Heart right ventricle (tissue), 16 donors: ENCODE data around the gene TSPO2. TPM values are rescaled to one million over a fixed set of nuclear protein-coding genes. Genes with fewer than 3 reads are reported as not detected.
A peak's percentile ranks its signal among the peaks of the same experiment; 100 is the strongest.

ENCODE experiments used
- ATAC-seq, 8 donors: fragments of 200-7000 bp; cut with Tn5 transposase; one replicate each; pipeline ENCODE4 v1.9.1; 2020; ENCODE audit warnings: mild to moderate bottlenecking in 8 of 8, moderate library complexity in 8 of 8, moderate number of reproducible peaks in 1 of 8
- DNase-seq, 2 donors: peaks; one replicate each; pipeline ENCODE4 v3.0.0-alpha.2; 2020
- H3K27ac ChIP-seq, 10 donors: fragments of 200-600 bp; sonication (generic) in 2 of 10; one replicate each; pipeline versions ENCODE4 v1.5.0 to v1.8.0; 2020 to 2022; ENCODE audit warnings: mild to moderate bottlenecking in 3 of 10
- H3K27me3 ChIP-seq, 7 donors: fragments of 200-600 bp; one replicate each; pipeline ENCODE4 v1.8.0; 2021 to 2022; ENCODE audit warnings: mild to moderate bottlenecking in 2 of 7
- H3K36me3 ChIP-seq, 9 donors: fragments of 200-600 bp; sonication (generic) in 1 of 9; one replicate each; pipeline versions ENCODE4 v1.5.0 to v1.8.0; 2020 to 2022; ENCODE audit warnings: mild to moderate bottlenecking in 2 of 9
- H3K4me1 ChIP-seq, 9 donors: fragments of 200-600 bp; sonication (generic) in 1 of 9; one replicate each; pipeline versions ENCODE4 v1.5.0 to v1.8.0; 2020 to 2022; ENCODE audit warnings: mild to moderate bottlenecking in 4 of 9
- H3K4me3 ChIP-seq, 10 donors: fragments of 200-600 bp; sonication (generic) in 2 of 10; one replicate each; pipeline versions ENCODE4 v1.5.0 to v1.8.0; 2020 to 2022; ENCODE audit warnings: mild to moderate bottlenecking in 7 of 10, moderate library complexity in 2 of 10
- H3K9me3 ChIP-seq, 11 donors: fragments of 200-600 bp in 10 of 11; sonication (generic) in 2 of 11; one replicate each; pipeline versions ENCODE4 v1.5.0 to v1.8.0; 2013 to 2022; ENCODE audit warnings: mild to moderate bottlenecking in 2 of 11, control low read depth in 1 of 11, moderate library complexity in 1 of 11
- CTCF ChIP-seq, 9 donors: fragments of 200-600 bp; sonication (generic) in 2 of 9; IDR thresholded peaks; one replicate each; pipeline versions ENCODE4 v1.5.0 to v1.8.0; 2021 to 2022; ENCODE audit warnings: antibody characterized with exemption in 9 of 9, mild to moderate bottlenecking in 5 of 9, moderate library complexity in 1 of 9
- WGBS, 2 donors: extraction: QIAGEN DNeasy Blood & Tissue Kit; methylation state at CpG; one replicate each; pipeline ENCODE4 v1.1.7; 2013; ENCODE audit warnings: inconsistent platforms in 1 of 2; 5-methylcytosine and 5-hydroxymethylcytosine counted together
- intact Hi-C, 10 donors: fragments of 100-400 bp; cut with DNase I; formaldehyde crosslinking; loops; one replicate each; pipeline versions ENCODE4 v1.11.1 to v1.14.2; 2022
- polyA plus RNA-seq, 2 donors: library from polyadenylated mRNA; stranded (reverse); fragments of 200-250 nt; gene quantifications; one replicate each; pipeline ENCODE4 v1.2.3, GENCODE V29; 2013
- total RNA-seq, 10 donors: library from RNA; stranded (reverse); fragmentation: NEBNext Ultra II Directional in 3 of 10; extraction: Animal tissue kit (Norgen Biotek cat#: 25700) in 3 of 10; gene quantifications; one replicate each; pipeline versions ENCODE4 v1.2.1 to v1.2.4, GENCODE V29; 2021 to 2023
- donor health status: Arrhythmogenic right ventricular cardiomyopathy.
- donor health status: ischemic (EF 13 %, LVEDD 7.1; RV severe dilation, severe dysfunction).
- donor health status: healthy with polysubstance abuse.
- donor health status: DM: no; HTN: yes; CAD: no.
- donor health status: DM: no; HTN: no; CAD: no.
- donor health status: ischemic (EF 25% LVEDD 6.9; RV normal size, moderate dysfunction).
- donor health status: ischemic (EF 25% LVEDD 5.7; RV mildly dilated, moderate dysfunction).
- donor health status: healthy.
- donor health status: DM: yes; HTN: yes; CAD: no.
- donor health status: Ischemic cardiomyopathy.
- donor health status: ischemic (EF 35%, LVEDD 5.7; RV mildly dilated, moderate dysfunction).
- donor health status: nonischemic (EF 11% LVEDD 7.7; RV severe dilation, severe dysfunction).
- donor health status: DM: yes; HTN: yes; CAD: no.
- donor health status: PGD.
- donor health status: ischemic (EF 29% LVEDD 5.4; RV normal size, mild dysfunction).
- donor health status: nonischemic (EF 23%, LVEDD 6.1; RV moderate dilation, normal function).

Gene TSPO2
- total and polyA plus RNA-seq, 12 donors = not detected

GRCh38 chr6:41090841-41091761 lies 48.8 kb downstream of the TSPO2 start:
- H3K36me3 ChIP-seq = peaks cover 0 to 100% (median 56%) of the 10 kb centered on the region in 9 donors
- peak overlapping the region in 1 of 10 donors; percentile 1 for H3K27ac ChIP-seq
- H3K9me3 ChIP-seq = no peaks in the 10 kb centered on the region
- H3K4me3 ChIP-seq = no peak overlapping the region
- TF ChIP-seq CTCF (IDR thresholded peaks at IDR 0.05) = no peak
- H3K27me3 ChIP-seq = no peaks in the 10 kb centered on the region
- intact Hi-C loops = loop anchor here in 8 of 10 donors (5.0 to 10.0 kb wide), 2 partner anchors 224 to 226 kb away; no protein-coding TSS in a partner anchor
- 27 to 40% methylated on average over 1 of the region's 1 CpG for WGBS, 2 donors
- peaks cover 0 to 11% (median 0%) of the 10 kb centered on the region in 9 donors for H3K4me1 ChIP-seq
- ATAC-seq (peak in 1 of 8 donors; percentile 29), DNase-seq (no peak)

- Histone ChIP-seq H3K27me3 (no peaks in the 10 kb centered on the region), H3K4me3 (no peak overlapping the region), H3K36me3 (peaks cover 0 to 100% (median 60%) of the 10 kb centered on the region in 9 donors), H3K27ac (no peak overlapping the region), H3K9me3 (no peaks in the 10 kb centered on the region), H3K4me1 (peaks cover 0 to 13% (median under 1%) of the 10 kb centered on the region in 9 donors)
- ATAC-seq (no peak), DNase-seq (no peak)
- 91 to 94% methylated on average over 4 of the region's 4 CpGs for WGBS, 2 donors
- intact Hi-C loops = loop anchor here in 8 of 10 donors (5.0 to 10.0 kb wide), 2 partner anchors 222 to 225 kb away; no protein-coding TSS in a partner anchor
- peak in 6 of 9 donors; percentile 19 to 41 (median 29) for TF ChIP-seq CTCF (IDR thresholded peaks at IDR 0.05)
Measured at GRCh38 chr6:41092421-41093140, 50.3 kb downstream of the TSPO2 start.

- intact Hi-C loops = loop anchor here in 8 of 10 donors (5.0 to 10.0 kb wide), 2 partner anchors 221 to 224 kb away; no protein-coding TSS in a partner anchor
- Histone ChIP-seq H3K27ac (no peak overlapping the region), H3K36me3 (peaks cover 0 to 100% (median 64%) of the 10 kb centered on the region in 9 donors), H3K4me1 (peaks cover 0 to 24% (median 11%) of the 10 kb centered on the region in 9 donors), H3K4me3 (no peak overlapping the region), H3K27me3 (no peaks in the 10 kb centered on the region), H3K9me3 (no peaks in the 10 kb centered on the region)
- DNase-seq = no peak
- WGBS, 2 donors = 91 to 94% methylated on average over 6 of the region's 6 CpGs
- no peak for TF ChIP-seq CTCF (IDR thresholded peaks at IDR 0.05)
- peak in 1 of 8 donors; percentile 55 for ATAC-seq
Measured at GRCh38 chr6:41093729-41094128, 51.5 kb downstream of the TSPO2 start.

Other genes starting within 250 kb of the TSPO2 start
- gene UNC5CL, start 3.2 kb upstream of the TSPO2 start, total RNA-seq = under 1 TPM; 0.19 to 0.81 (median 0.45) TPM
- 1 to 10 TPM in 1 of 2 donors, under 1 TPM in 1; 0.42 to 1.9 TPM for gene UNC5CL, start 3.2 kb upstream of the TSPO2 start, polyA plus RNA-seq
- gene APOBEC2, start 10.7 kb downstream of the TSPO2 start, total RNA-seq = 100 to 1,000 TPM; 174 to 307 (median 224) TPM
- gene APOBEC2, start 10.7 kb downstream of the TSPO2 start, polyA plus RNA-seq = 100 to 1,000 TPM in 1 of 2 donors, 10 to 100 TPM in 1; 79.0 to 134 TPM
- 10 to 100 TPM; 13.7 to 24.7 (median 16.6) TPM for gene OARD1, start 29.9 kb downstream of the TSPO2 start, total RNA-seq
- 10 to 100 TPM; 22.7 to 31.2 TPM for gene OARD1, start 29.9 kb downstream of the TSPO2 start, polyA plus RNA-seq
- gene NFYA, start 30.5 kb downstream of the TSPO2 start, total RNA-seq = 10 to 100 TPM in 7 of 10 donors, 1 to 10 TPM in 3; 8.9 to 12.0 (median 10.5) TPM
- gene NFYA, start 30.5 kb downstream of the TSPO2 start, polyA plus RNA-seq = 1 to 10 TPM; 4.2 to 6.1 TPM
- under 1 TPM in 2 of 10 donors, not detected in 8; 0.33 to 0.39 TPM for gene TREML1, start 111.9 kb downstream of the TSPO2 start, total RNA-seq
- gene TREML1, start 111.9 kb downstream of the TSPO2 start, polyA plus RNA-seq = under 1 TPM in 1 of 2 donors, not detected in 1; 0.17 TPM
- gene TREM2, start 120.6 kb downstream of the TSPO2 start, total RNA-seq = 1 to 10 TPM in 3 of 10 donors, under 1 TPM in 4, not detected in 3; 0.40 to 5.5 (median 1.00) TPM
- 1 to 10 TPM; 1.4 to 1.6 TPM for gene TREM2, start 120.6 kb downstream of the TSPO2 start, polyA plus RNA-seq
- gene TREML2, start 158.7 kb downstream of the TSPO2 start, total RNA-seq = under 1 TPM in 4 of 10 donors, not detected in 6; 0.10 to 0.38 (median 0.16) TPM
- under 1 TPM in 1 of 2 donors, not detected in 1; 0.01 TPM for gene TREML2, start 158.7 kb downstream of the TSPO2 start, polyA plus RNA-seq
- gene TREML4, start 185.9 kb downstream of the TSPO2 start, total RNA-seq = not detected
- under 1 TPM in 1 of 2 donors, not detected in 1; 0.04 TPM for gene TREML4, start 185.9 kb downstream of the TSPO2 start, polyA plus RNA-seq
- 1 to 10 TPM in 4 of 10 donors, under 1 TPM in 6; 0.35 to 6.0 (median 0.99) TPM for gene TREM1, start 244.2 kb downstream of the TSPO2 start, total RNA-seq
- gene TREM1, start 244.2 kb downstream of the TSPO2 start, polyA plus RNA-seq = 10 to 100 TPM in 1 of 2 donors, not detected in 1; 12.4 TPM